Right renal pelvis (tissue), 4 donors: Measurements from ENCODE around the gene EIF4ENIF1. TPM values are rescaled to one million over a fixed set of nuclear protein-coding genes. Genes with fewer than 3 reads are reported as not detected.
"Not testable (repeated sequence)": the region's sequence is repeated elsewhere in the genome, so short reads cannot be mapped to it uniquely, and the experiment has no call there.

Experiments
- DNase-seq, 4 donors: peaks; one replicate each; pipeline ENCODE4 v3.0.0-alpha.2; 2013; ENCODE audit warnings: low read depth in 4 of 4, low spot score in 3 of 4, missing footprints in 1 of 4
- polyA plus RNA-seq, 4 donors: library from polyadenylated mRNA; unstranded; fragments of 120-200 nt; gene quantifications; one replicate each; pipeline ENCODE4 v1.2.1, GENCODE V29; 2013; ENCODE audit not compliant: insufficient read length in 4 of 4

Gene EIF4ENIF1
- polyA plus RNA-seq, 4 donors, result 42.4 to 47.8 (median 46.5) TPM

GRCh38 chr22:31445642-31446041 is 44.0 kb downstream of the EIF4ENIF1 start:
- DNase-seq, result no peak

DNA sequence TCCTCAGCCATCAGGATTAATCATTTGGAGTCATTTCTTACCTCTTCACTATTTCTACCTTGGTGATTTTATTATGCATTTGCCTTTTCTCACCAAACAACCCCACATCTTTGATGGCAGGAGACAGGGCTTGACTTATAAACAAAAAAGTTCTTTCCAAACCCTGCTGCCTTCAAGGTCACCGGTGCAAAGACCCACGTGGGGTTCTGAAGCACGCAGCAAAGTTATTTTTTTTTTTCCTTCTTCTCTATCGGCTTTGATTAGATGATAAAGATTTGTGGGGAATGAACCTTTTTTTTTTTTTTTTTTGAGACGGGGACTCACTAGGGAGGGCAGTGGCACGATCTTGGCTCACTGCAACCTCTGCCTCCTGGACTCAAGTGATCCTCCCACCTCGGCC is 46.1 kb downstream of the EIF4ENIF1 start:
- DNase-seq, result no peak

DNA sequence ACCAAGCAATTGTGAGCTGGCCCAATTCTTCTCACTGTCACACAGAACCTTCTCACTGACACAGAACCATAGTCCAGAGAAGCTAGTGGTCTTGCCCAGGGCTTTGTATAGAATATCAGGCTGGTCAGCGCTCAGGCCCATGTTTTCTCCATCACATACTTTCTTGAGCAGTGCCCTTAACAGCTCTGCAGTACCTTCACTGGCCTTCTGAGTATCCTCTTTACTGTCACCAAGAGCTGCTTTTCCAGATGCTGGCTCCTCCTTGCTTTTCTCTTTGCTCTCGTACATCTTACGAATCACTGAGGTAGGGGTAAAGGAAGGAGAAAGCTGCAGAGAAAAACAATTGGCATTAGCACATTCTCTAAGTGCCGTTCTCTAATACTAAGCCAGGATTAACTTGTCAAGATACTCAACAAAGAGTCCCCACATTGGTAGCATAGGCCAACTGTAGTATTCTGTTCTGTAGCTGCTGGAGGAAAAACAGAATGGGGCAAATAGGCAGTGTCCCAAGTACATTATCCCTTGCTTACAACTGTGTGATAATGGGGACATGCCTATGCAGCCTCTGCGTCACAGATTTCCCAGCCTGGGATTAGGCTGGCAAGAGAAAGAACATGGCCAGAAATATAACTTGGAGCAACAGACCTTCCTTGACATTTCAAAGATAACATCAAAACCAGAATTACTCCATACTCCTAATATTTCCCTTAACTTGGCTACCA is 46.7 kb downstream of the EIF4ENIF1 start:
- DNase-seq, result no peak

- DNase-seq, result no peak
Measured at GRCh38 chr22:31441652-31442051, 48.0 kb downstream of the EIF4ENIF1 start.

- no peak for DNase-seq
Measured at GRCh38 chr22:31440681-31441080, 49.0 kb downstream of the EIF4ENIF1 start.

DNA sequence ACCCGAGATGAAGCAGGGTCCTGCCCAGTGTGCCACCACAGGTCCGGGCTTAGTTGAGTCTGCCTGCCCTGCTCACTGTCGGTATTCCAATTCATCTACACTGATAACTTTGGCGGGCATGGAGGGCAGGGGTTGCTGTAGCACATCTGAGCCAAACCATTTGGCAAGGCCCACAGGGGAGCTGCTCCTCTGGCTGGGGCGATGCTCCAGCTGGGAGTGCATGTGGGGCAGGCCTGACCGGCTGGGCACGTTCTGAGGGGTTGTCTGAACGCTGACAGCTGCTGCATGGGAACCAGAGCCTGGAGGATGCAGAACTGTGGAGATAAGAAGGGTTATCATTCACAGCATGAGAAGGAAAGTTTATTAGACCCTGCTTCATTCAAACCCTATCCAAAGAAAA is 49.8 kb downstream of the EIF4ENIF1 start:
- no peak for DNase-seq

DNA sequence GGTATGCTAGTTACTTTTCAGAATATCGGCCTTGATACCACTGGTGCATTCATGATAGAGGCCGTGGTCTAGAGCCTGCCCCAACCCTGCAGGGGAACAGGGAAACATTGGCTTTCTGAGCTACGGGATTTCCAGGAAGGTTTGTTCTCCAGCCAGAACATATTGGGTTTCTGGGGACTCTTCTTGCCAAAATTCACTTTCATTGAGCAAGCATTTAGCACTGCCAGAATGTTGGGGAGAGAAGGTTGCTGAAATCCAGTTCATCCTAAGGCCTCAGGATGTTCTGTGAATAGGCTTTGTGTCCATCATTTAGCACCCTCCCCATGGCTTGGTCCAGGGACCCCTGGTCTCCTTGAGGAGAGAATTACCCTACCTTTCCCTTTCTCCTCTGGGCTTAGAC is 53.5 kb downstream of the EIF4ENIF1 start:
- DNase-seq, result no peak

DNA sequence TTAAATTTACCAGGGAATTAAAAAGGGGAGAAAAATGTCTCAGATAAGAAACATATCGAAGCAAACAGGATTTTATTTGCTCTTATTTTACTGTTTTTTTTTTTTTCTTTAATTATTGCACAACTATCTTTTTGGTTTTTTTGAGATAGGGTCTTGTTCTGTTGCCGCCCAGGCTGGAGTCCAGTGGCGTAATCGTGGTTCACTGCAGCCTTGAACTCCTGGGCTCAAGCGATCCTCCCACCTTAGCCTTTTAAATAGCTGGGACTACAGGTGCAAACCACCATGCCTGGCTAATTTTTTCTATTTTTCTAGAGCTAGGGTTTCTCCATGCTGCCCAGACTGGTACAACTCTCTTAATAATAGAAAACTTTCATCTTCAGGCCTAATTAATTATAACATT is 57.7 kb downstream of the EIF4ENIF1 start:
- no peak for DNase-seq

DNA sequence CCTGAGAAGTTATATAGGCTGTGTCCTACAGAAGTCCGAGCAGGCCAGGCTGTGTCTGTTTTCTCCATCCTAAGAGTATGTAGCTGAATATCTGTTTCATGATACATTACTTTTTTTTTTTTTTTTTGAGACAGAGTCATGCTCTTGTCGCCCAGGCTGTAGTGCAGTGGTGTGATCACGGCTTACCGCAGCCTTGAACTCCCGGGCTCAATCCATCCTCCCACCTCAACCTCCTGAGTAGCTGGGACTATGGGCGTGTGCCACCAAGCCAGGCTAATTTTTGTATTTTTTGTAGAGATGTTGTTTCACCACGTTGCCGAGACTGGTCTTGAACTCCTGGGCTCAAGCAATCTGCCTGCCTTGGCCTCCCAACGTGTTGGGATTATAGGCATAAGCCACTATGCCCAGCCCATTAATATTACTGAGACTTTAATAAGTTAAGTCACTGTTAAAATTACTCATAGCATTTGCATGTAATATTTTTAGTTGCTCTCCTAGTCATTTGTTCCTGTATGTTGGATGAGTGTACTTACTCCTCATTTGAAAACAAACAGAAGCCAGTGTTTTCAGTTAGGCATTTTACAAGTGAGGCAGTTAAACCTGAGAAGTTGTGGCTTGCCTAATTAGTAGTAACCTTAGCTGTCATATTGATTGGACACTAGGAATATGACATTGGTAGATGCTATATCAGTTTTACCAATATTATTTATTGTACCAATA is 64.2 kb downstream of the EIF4ENIF1 start:
- no peak for DNase-seq

DNA sequence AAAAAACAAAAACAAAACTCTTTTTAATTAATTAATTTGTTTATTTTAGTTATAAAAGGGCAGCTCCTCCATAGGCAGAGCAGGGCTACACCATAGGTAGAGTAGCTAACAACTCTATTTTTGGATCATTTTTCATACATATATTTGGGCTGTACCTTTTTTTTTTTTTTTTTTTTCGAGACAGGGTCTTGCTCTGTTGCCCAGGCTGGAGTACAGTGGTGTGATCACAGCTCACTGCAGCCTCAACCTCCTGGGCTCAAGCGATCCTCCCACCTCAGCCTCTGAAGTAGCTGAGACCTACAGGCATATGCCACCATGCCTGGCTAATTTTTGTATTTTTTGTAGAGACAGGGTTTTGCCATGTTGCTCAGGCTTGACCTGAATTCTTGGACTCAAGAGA is 87.3 kb downstream of the EIF4ENIF1 start:
- not testable (repeated sequence) for DNase-seq

DNA sequence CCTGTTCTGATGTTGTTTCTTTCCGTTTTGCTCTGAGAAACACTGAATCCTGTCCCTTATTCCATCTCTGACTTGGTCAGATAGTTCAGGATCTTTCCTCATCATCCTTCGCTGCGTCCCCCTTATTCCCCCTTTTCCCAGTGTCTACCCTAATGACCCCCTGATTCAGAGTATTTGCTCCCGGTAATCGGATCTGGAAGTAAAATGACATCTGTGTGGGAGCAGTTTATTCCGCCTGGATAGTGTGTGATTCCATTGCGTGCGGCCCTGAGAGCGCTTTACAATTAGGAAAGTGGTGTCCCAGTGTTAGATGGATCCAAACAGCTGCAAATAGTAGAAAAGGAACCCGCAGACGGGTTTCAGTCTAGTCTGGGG is 89.6 kb downstream of the EIF4ENIF1 start:
- DNase-seq, result no peak

DNA sequence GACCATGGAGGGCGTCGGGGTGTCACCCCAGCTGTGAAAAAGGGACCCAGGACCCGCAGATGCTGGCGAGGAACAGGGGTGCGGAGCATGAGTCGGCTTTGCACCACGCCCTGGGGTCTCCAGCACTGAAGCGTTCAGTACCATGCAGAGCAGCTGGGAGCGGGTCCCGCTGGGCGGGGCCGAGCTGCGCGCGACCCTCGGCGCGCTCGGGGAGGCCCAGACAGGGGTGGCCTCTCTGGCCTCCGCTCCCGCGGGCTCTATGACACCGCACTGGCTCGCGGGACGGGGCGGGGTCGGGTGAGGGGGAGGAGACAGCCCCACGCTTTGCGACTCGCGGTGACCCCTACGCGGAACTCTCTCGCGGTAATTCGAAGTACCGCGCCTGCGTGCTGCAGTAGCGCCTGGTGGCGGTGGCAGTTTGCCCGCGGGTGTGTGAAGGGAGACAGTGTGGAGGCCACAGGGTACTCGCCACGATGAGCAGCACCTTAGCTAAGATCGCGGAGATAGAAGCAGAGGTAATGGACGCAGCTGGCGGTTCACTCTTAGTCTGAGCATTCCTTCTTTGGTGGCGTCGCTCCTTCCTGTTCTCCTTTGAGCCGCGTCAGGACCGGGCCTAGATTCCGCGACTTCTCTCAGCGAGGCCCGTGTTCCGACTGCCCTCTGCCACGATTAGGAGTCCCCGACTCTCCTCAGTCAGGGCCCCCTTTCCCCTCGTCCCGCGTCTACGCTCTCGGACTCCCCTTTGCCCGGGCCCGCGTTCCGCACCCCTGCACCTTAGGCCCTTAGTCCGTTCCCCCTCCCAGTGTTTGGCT is 90.2 kb downstream of the EIF4ENIF1 start, which contains the start of gene DRG1:
DRG1 (plus strand) TSS at position 394 of the 812 bp plus-strand sequence; CDS start at position 474, 80 bp downstream.
- peak; percentile 92 to 96 (median 93) for DNase-seq

- no peak for DNase-seq
Measured at GRCh38 chr22:31398231-31398630, 91.4 kb downstream of the EIF4ENIF1 start.

GRCh38 chr22:31394326-31394725 is 95.3 kb downstream of the EIF4ENIF1 start:
- no peak for DNase-seq

DNA sequence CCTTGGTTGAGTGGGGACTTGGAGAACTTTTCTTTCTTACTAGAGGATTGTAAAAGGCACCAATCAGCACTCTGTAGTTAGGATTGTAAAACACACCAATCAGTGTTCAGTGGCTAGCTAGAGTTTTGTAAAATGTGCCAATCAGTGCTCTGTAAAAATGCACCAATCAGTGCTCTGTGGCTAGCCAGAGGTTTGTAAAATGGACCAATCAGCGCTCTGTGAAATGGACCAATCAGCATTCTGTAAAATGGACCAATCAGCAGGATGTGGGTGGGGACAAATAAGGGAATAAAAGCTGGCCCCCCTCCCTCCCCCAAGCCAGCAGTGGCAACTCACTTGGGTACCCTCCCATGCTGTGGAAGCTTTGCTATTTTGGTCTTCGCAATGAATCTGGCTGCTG is 95.7 kb downstream of the EIF4ENIF1 start:
- DNase-seq, result no peak

Other genes with a start within 250 kb of the EIF4ENIF1 start
- 10 to 100 TPM; 12.4 to 15.2 (median 14.5) TPM for gene PIK3IP1, start 197.4 kb downstream of the EIF4ENIF1 start, polyA plus RNA-seq
- gene PATZ1, start 143.5 kb downstream of the EIF4ENIF1 start, polyA plus RNA-seq, result 10 to 100 TPM; 74.4 to 82.5 (median 77.8) TPM
- 10 to 100 TPM; 84.2 to 99.3 (median 93.9) TPM for gene DRG1, start 90.2 kb downstream of the EIF4ENIF1 start, polyA plus RNA-seq
- gene SFI1, start 6.7 kb upstream of the EIF4ENIF1 start, polyA plus RNA-seq, result 10 to 100 TPM; 20.9 to 26.1 (median 23.5) TPM
- 10 to 100 TPM; 31.1 to 36.2 (median 34.4) TPM for gene PISD, start 172.4 kb upstream of the EIF4ENIF1 start, polyA plus RNA-seq